T-helper 1 cell treated with Interleukin-12 subunit alpha and Interleukin-12 subunit beta and Interleukin-4 antibody, amounts not matched to agents 30 ng/mL and 1 ng/mL, for 36 hours (primary cell): Measurements from ENCODE around the gene TMEM232. TPM values are rescaled to one million over a fixed set of nuclear protein-coding genes. Genes with fewer than 3 reads are reported as not detected.
"Not testable (repeated sequence)": the region's sequence is repeated elsewhere in the genome, so short reads cannot be mapped to it uniquely, and the experiment has no call there.

ENCODE experiments used
- intact Hi-C: fragments of 100-400 bp; cut with micrococcal nuclease; formaldehyde crosslinking; loops from one replicate; pipeline ENCODE4 v1.15.1; 2024
- total RNA-seq: library from RNA; stranded (reverse); gene quantifications from 2 replicates; pipeline ENCODE4 v1.2.3, GENCODE V29; 2022

The TMEM232 gene
- total RNA-seq, 1 donor from 2014 or later, result 0.86 TPM

GRCh38 chr5:110536120-110537115 lies 190.1 kb downstream of the TMEM232 start:
- intact Hi-C loops, result no loop called here

GRCh38 chr5:110535146-110535545 lies 191.3 kb downstream of the TMEM232 start:
- intact Hi-C loops, result not testable (repeated sequence)

GRCh38 chr5:110525762-110526161 lies 200.7 kb downstream of the TMEM232 start:
- intact Hi-C loops, result no loop called here

GRCh38 chr5:110517396-110517795 lies 209.1 kb downstream of the TMEM232 start:
- intact Hi-C loops, result no loop called here

GRCh38 chr5:110514030-110514429 lies 212.4 kb downstream of the TMEM232 start:
- intact Hi-C loops, result no loop called here

GRCh38 chr5:110512266-110512665 lies 214.2 kb downstream of the TMEM232 start:
- intact Hi-C loops, result no loop called here

- intact Hi-C loops, result no loop called here
Measured at GRCh38 chr5:110510146-110510545, 216.3 kb downstream of the TMEM232 start.

- intact Hi-C loops, result no loop called here
Measured at GRCh38 chr5:110507972-110508371, 218.5 kb downstream of the TMEM232 start.

- intact Hi-C loops, result no loop called here
Measured at GRCh38 chr5:110506378-110506777, 220.1 kb downstream of the TMEM232 start.

- intact Hi-C loops, result no loop called here
Measured at GRCh38 chr5:110496276-110496675, 230.2 kb downstream of the TMEM232 start.

- intact Hi-C loops, result no loop called here
Measured at GRCh38 chr5:110492446-110492845, 234.0 kb downstream of the TMEM232 start.

- intact Hi-C loops, result no loop called here
Measured at GRCh38 chr5:110478895-110479294, 247.6 kb downstream of the TMEM232 start.

- intact Hi-C loops, result no loop called here
Measured at GRCh38 chr5:110477911-110478310, 248.6 kb downstream of the TMEM232 start.

GRCh38 chr5:110476164-110476563 lies 250.3 kb downstream of the TMEM232 start:
- intact Hi-C loops, result no loop called here

GRCh38 chr5:110475529-110475928 lies 250.9 kb downstream of the TMEM232 start:
- intact Hi-C loops, result no loop called here

GRCh38 chr5:110469486-110469885 lies 257.0 kb downstream of the TMEM232 start:
- intact Hi-C loops, result no loop called here

- intact Hi-C loops, result no loop called here
Measured at GRCh38 chr5:110463106-110463505, 263.4 kb downstream of the TMEM232 start.

GRCh38 chr5:110460837-110461236 lies 265.6 kb downstream of the TMEM232 start:
- intact Hi-C loops, result no loop called here

GRCh38 chr5:110458313-110458712 lies 268.2 kb downstream of the TMEM232 start:
- intact Hi-C loops, result no loop called here

GRCh38 chr5:110442856-110443255 lies 283.6 kb downstream of the TMEM232 start:
- intact Hi-C loops, result no loop called here

- intact Hi-C loops, result loop anchor here (1.0 kb wide), 1 partner anchor 184 kb away; no protein-coding TSS in a partner anchor
Measured at GRCh38 chr5:110441035-110441434, 285.4 kb downstream of the TMEM232 start.

GRCh38 chr5:110440058-110440457 lies 286.4 kb downstream of the TMEM232 start:
- intact Hi-C loops, result no loop called here

GRCh38 chr5:110439296-110439695 lies 287.2 kb downstream of the TMEM232 start:
- intact Hi-C loops, result no loop called here
